ENCODE results near the gene WDR33. TPM values are rescaled to one million over a fixed set of nuclear protein-coding genes. Genes with fewer than 3 reads are reported as not detected.
"Not testable (repeated sequence)": the region's sequence is repeated elsewhere in the genome, so short reads cannot be mapped to it uniquely, and the experiment has no call there.

WDR33 gene
- total RNA-seq, 2 experiments from 2014 or later, result 70.7 to 96.6 TPM

GRCh38 chr2:127807678-127808353 lies 3.2 kb downstream of the WDR33 start:
- TSS peak; percentile 17 for BruUV-seq (replicated peaks)
- peaks cover 49% of the 10 kb centered on the region for H3K36me3 ChIP-seq (ENCODE audit: insufficient read depth, low read length)
- CTCF ChIA-PET (ENCODE audit: unreplicated experiment), result interaction anchor here (1.0 to 1.3 kb wide), 2 partner anchors 8 to 13 kb away, joined by 3 read pairs; no protein-coding TSS in a partner anchor
- H3K9me2 ChIP-seq (ENCODE audit: insufficient read depth, low read length), result no peaks in the 10 kb centered on the region
- POLR2A ChIA-PET, result interaction anchor here (0.5 to 2.0 kb wide), 8 partner anchors 9 to 522 kb away, joined by 3 to 21 read pairs (median 4); no protein-coding TSS in a partner anchor
- peaks cover 39% of the 10 kb centered on the region for H4K20me1 ChIP-seq (ENCODE audit: insufficient read depth, low read length)
- intact Hi-C loops (cut with micrococcal nuclease; ENCODE audit: unreplicated experiment), result loop anchor here (2.0 to 10.0 kb wide), 2 partner anchors 39 to 423 kb away; partner anchors contain the start of gene MAP3K2
- no peak for TF ChIP-seq EZH2phosphoT487 (IDR thresholded peaks at IDR 0.05; ENCODE audit: borderline replicate concordance, low read depth, low read length)
- peak overlapping the region; percentile 91 for H3K4me3 ChIP-seq (ENCODE audit: low read depth, low read length, poor library complexity, severe bottlenecking)
- no peak overlapping the region for H2AFZ ChIP-seq (ENCODE audit: low read length)
- peaks cover 4% of the 10 kb centered on the region; the same call in 1 of the 2 replicates for H3K9me3 ChIP-seq (ENCODE audit: low read length)
- H3K4me1 ChIP-seq (ENCODE audit: insufficient read depth, low read length, poor library complexity, severe bottlenecking), result peaks cover 61% of the 10 kb centered on the region
- peak overlapping the region; percentile 8 for H3K27ac ChIP-seq (ENCODE audit: low read depth, low read length, poor library complexity, severe bottlenecking)
- no peak for DNase-seq (ENCODE audit: low spot score)
- H3K79me2 ChIP-seq (ENCODE audit: insufficient read depth, low read depth, low read length), result peaks cover 79% of the 10 kb centered on the region
- H3K4me2 ChIP-seq (ENCODE audit: low read length), result peak overlapping the region; percentile 87

- peaks cover 59% of the 10 kb centered on the region for H3K36me3 ChIP-seq (ENCODE audit: insufficient read depth, low read length)
- DNase-seq (ENCODE audit: low spot score); BruUV-seq (replicated peaks); H3K9me3 ChIP-seq (ENCODE audit: low read length); H3K9me2 ChIP-seq (ENCODE audit: insufficient read depth, low read length); H2AFZ ChIP-seq (ENCODE audit: low read length); CTCF ChIA-PET (ENCODE audit: unreplicated experiment): not testable (repeated sequence)
- H3K27ac ChIP-seq (ENCODE audit: low read depth, low read length, poor library complexity, severe bottlenecking), result peak overlapping the region; percentile 25
- H4K20me1 ChIP-seq (ENCODE audit: insufficient read depth, low read length), result peaks cover 39% of the 10 kb centered on the region
- peak overlapping the region; percentile 91 for H3K4me3 ChIP-seq (ENCODE audit: low read depth, low read length, poor library complexity, severe bottlenecking)
- peaks cover 52% of the 10 kb centered on the region for H3K4me1 ChIP-seq (ENCODE audit: insufficient read depth, low read length, poor library complexity, severe bottlenecking)
- POLR2A ChIA-PET, result interaction anchor here (0.6 to 3.4 kb wide), 5 partner anchors 10 to 296 kb away, joined by 3 to 13 read pairs (median 6); no protein-coding TSS in a partner anchor
- peak overlapping the region; percentile 87 for H3K4me2 ChIP-seq (ENCODE audit: low read length)
- intact Hi-C loops (cut with micrococcal nuclease; ENCODE audit: unreplicated experiment), result loop anchor here (2.0 to 10.0 kb wide), 2 partner anchors 38 to 422 kb away; partner anchors contain the start of gene MAP3K2
- H3K79me2 ChIP-seq (ENCODE audit: insufficient read depth, low read depth, low read length), result peaks cover 89% of the 10 kb centered on the region
These were observed 4.1 kb downstream of the WDR33 start for GRCh38 chr2:127806860-127807259.

GRCh38 chr2:127805491-127805890 lies 5.5 kb downstream of the WDR33 start:
- peak overlapping the region; percentile 58 for H3K4me2 ChIP-seq (ENCODE audit: low read length)
- ChIA-PET CTCF (ENCODE audit: unreplicated experiment) (interaction anchor here (0.6 to 1.2 kb wide), 2 partner anchors 10 to 95 kb away, joined by 3 to 4 read pairs; no protein-coding TSS in a partner anchor), POLR2A (interaction anchor here (0.6 to 3.4 kb wide), 10 partner anchors 8 to 339 kb away, joined by 3 to 13 read pairs (median 6); no protein-coding TSS in a partner anchor)
- BruUV-seq (replicated peaks), result no TSS peak
- intact Hi-C loops (cut with micrococcal nuclease; ENCODE audit: unreplicated experiment), result loop anchor here (10.0 kb wide), 1 partner anchor 421 kb away; the partner anchor contains the start of gene MAP3K2
- H3K4me1 ChIP-seq (ENCODE audit: insufficient read depth, low read length, poor library complexity, severe bottlenecking), result peaks cover 55% of the 10 kb centered on the region
- H3K27ac ChIP-seq (ENCODE audit: low read depth, low read length, poor library complexity, severe bottlenecking), result peak overlapping the region; percentile 31
- H3K9me3 ChIP-seq (ENCODE audit: low read length), result peaks cover 4% of the 10 kb centered on the region; the same call in 1 of the 2 replicates
- H3K79me2 ChIP-seq (ENCODE audit: insufficient read depth, low read depth, low read length), result peaks cover 100% of the 10 kb centered on the region
- peaks cover 45% of the 10 kb centered on the region for H4K20me1 ChIP-seq (ENCODE audit: insufficient read depth, low read length)
- H2AFZ ChIP-seq (ENCODE audit: low read length), result no peak overlapping the region
- H3K4me3 ChIP-seq (ENCODE audit: low read depth, low read length, poor library complexity, severe bottlenecking), result peak overlapping the region; percentile 41
- DNase-seq (ENCODE audit: low spot score), result no peak
- H3K9me2 ChIP-seq (ENCODE audit: insufficient read depth, low read length), result no peaks in the 10 kb centered on the region
- H3K36me3 ChIP-seq (ENCODE audit: insufficient read depth, low read length), result peaks cover 72% of the 10 kb centered on the region
- TF ChIP-seq EZH2phosphoT487 (IDR thresholded peaks at IDR 0.05; ENCODE audit: borderline replicate concordance, low read depth, low read length) (no peak), CTCF (conservative IDR thresholded peaks at IDR 0.05; ENCODE audit: low read length) (no peak)

All from OCI-LY7 (cell line).